HUES48 (cell line): ENCODE results near the gene WNK1.

Experiments used
- H3K27ac ChIP-seq: one replicate; pipeline ENCODE4 v1.7.0; 2013; ENCODE audit warnings: low read depth, low read length, inconsistent platforms
- H3K27me3 ChIP-seq: 2 replicates; pipeline ENCODE4 v1.6.1; 2013; ENCODE audit warnings: mild to moderate bottlenecking, low read length; ENCODE audit not compliant: control insufficient read depth, insufficient read depth
- H3K36me3 ChIP-seq: 2 replicates; pipeline ENCODE4 v1.6.1; 2013; ENCODE audit warnings: low read length; ENCODE audit not compliant: control insufficient read depth, insufficient read depth
- H3K4me1 ChIP-seq: 2 replicates; pipeline ENCODE4 v1.6.1; 2013; ENCODE audit warnings: mild to moderate bottlenecking, low read length; ENCODE audit not compliant: control insufficient read depth, insufficient read depth
- H3K4me3 ChIP-seq: 2 replicates; pipeline ENCODE4 v1.5.1; 2013; ENCODE audit warnings: mild to moderate bottlenecking, low read depth, low read length
- H3K9ac ChIP-seq: 2 replicates; pipeline ENCODE4 v1.6.1; 2013; ENCODE audit warnings: mild to moderate bottlenecking, low read depth, low read length, moderate library complexity
- H3K9me3 ChIP-seq: 2 replicates; pipeline ENCODE4 v1.6.1; 2013; ENCODE audit warnings: low read length; ENCODE audit not compliant: control insufficient read depth, insufficient read depth

The WNK1 gene

GRCh38 chr12:870378-870777 is 118.0 kb downstream of the WNK1 start:
- Histone ChIP-seq H3K9ac (no peak overlapping the region), H3K9me3 (no peaks in the 10 kb centered on the region), H3K36me3 (peaks cover 82% of the 10 kb centered on the region), H3K27ac (no peak overlapping the region), H3K4me1 (no peaks in the 10 kb centered on the region), H3K4me3 (no peak overlapping the region), H3K27me3 (no peaks in the 10 kb centered on the region)

- Histone ChIP-seq H3K4me3 (no peak overlapping the region), H3K9me3 (no peaks in the 10 kb centered on the region), H3K9ac (no peak overlapping the region), H3K4me1 (no peaks in the 10 kb centered on the region), H3K27me3 (no peaks in the 10 kb centered on the region), H3K36me3 (peaks cover 60% of the 10 kb centered on the region), H3K27ac (no peak overlapping the region)
Observed at GRCh38 chr12:873954-874353, 121.6 kb downstream of the WNK1 start.

- no peaks in the 10 kb centered on the region for H3K4me1 ChIP-seq
- no peak overlapping the region for H3K9ac ChIP-seq
- peaks cover 71% of the 10 kb centered on the region for H3K36me3 ChIP-seq
- no peaks in the 10 kb centered on the region for H3K27me3 ChIP-seq
- H3K9me3 ChIP-seq = no peaks in the 10 kb centered on the region
- no peak overlapping the region for H3K4me3 ChIP-seq
- H3K27ac ChIP-seq = no peak overlapping the region
Observed at GRCh38 chr12:879641-880040, 127.3 kb downstream of the WNK1 start.

GRCh38 chr12:880656-881055 is 128.3 kb downstream of the WNK1 start:
- no peak overlapping the region for H3K27ac ChIP-seq
- H3K9ac ChIP-seq = no peak overlapping the region
- no peaks in the 10 kb centered on the region for H3K27me3 ChIP-seq
- H3K9me3 ChIP-seq = no peaks in the 10 kb centered on the region
- peaks cover 79% of the 10 kb centered on the region for H3K36me3 ChIP-seq
- no peak overlapping the region for H3K4me3 ChIP-seq
- H3K4me1 ChIP-seq = no peaks in the 10 kb centered on the region

- Histone ChIP-seq H3K27me3 (no peaks in the 10 kb centered on the region), H3K27ac (no peak overlapping the region), H3K9me3 (no peaks in the 10 kb centered on the region), H3K9ac (no peak overlapping the region), H3K4me3 (no peak overlapping the region), H3K4me1 (no peaks in the 10 kb centered on the region), H3K36me3 (peaks cover 99% of the 10 kb centered on the region)
Observed at GRCh38 chr12:884746-885414, 132.5 kb downstream of the WNK1 start.

GRCh38 chr12:885701-886100 is 133.3 kb downstream of the WNK1 start:
- Histone ChIP-seq H3K4me3 (no peak overlapping the region), H3K9ac (no peak overlapping the region), H3K27ac (no peak overlapping the region), H3K9me3 (no peaks in the 10 kb centered on the region), H3K27me3 (no peaks in the 10 kb centered on the region), H3K4me1 (no peaks in the 10 kb centered on the region), H3K36me3 (peaks cover 99% of the 10 kb centered on the region)

GRCh38 chr12:886206-886605 is 133.8 kb downstream of the WNK1 start:
- Histone ChIP-seq H3K9ac (no peak overlapping the region), H3K9me3 (no peaks in the 10 kb centered on the region), H3K36me3 (peaks cover 97% of the 10 kb centered on the region), H3K4me3 (no peak overlapping the region), H3K27me3 (no peaks in the 10 kb centered on the region), H3K27ac (no peak overlapping the region), H3K4me1 (no peaks in the 10 kb centered on the region)

GRCh38 chr12:894226-894625 is 141.8 kb downstream of the WNK1 start:
- no peaks in the 10 kb centered on the region for H3K9me3 ChIP-seq
- no peak overlapping the region for H3K9ac ChIP-seq
- no peaks in the 10 kb centered on the region for H3K27me3 ChIP-seq
- no peaks in the 10 kb centered on the region for H3K4me1 ChIP-seq
- H3K27ac ChIP-seq = no peak overlapping the region
- no peak overlapping the region for H3K4me3 ChIP-seq
- H3K36me3 ChIP-seq = peaks cover 84% of the 10 kb centered on the region

- Histone ChIP-seq H3K4me3 (no peak overlapping the region), H3K9ac (no peak overlapping the region), H3K27ac (no peak overlapping the region), H3K4me1 (no peaks in the 10 kb centered on the region), H3K9me3 (no peaks in the 10 kb centered on the region), H3K27me3 (no peaks in the 10 kb centered on the region), H3K36me3 (peaks cover 84% of the 10 kb centered on the region)
Observed at GRCh38 chr12:896031-896430, 143.7 kb downstream of the WNK1 start.

- Histone ChIP-seq H3K27ac (no peak overlapping the region), H3K9me3 (no peaks in the 10 kb centered on the region), H3K4me3 (no peak overlapping the region), H3K27me3 (no peaks in the 10 kb centered on the region), H3K36me3 (peaks cover 87% of the 10 kb centered on the region), H3K9ac (no peak overlapping the region; the same call in 1 of the 2 replicates), H3K4me1 (no peaks in the 10 kb centered on the region)
Observed at GRCh38 chr12:897386-897785, 145.0 kb downstream of the WNK1 start.

- H3K9me3 ChIP-seq = no peaks in the 10 kb centered on the region
- H3K27me3 ChIP-seq = no peaks in the 10 kb centered on the region
- no peak overlapping the region for H3K27ac ChIP-seq
- peaks cover 90% of the 10 kb centered on the region for H3K36me3 ChIP-seq
- H3K4me3 ChIP-seq = no peak overlapping the region
- no peaks in the 10 kb centered on the region for H3K4me1 ChIP-seq
- no peak overlapping the region for H3K9ac ChIP-seq
Observed at GRCh38 chr12:902581-902980, 150.2 kb downstream of the WNK1 start.
